Measurements from ENCODE around the gene ADAMTS17.

Gene ADAMTS17

DNA sequence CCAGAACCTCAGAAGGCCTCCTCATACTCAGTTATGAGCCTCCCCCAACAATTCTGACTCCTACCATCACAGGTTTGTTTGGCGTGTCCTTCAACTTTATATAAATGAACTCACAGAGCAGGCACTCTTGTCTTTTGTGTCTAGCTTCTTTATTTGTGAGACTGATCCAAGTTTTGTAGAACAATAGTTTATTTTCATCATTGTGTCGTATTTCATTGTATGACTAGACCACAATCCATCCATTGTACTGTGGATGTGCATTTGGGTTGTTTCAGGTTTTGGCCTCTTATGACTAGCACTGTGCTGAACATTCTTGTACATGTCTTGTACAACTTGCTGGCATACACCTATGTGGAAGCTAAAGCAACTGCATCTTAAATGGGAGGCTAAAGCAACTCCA lies 315.7 kb downstream of the ADAMTS17 start:
- DNase-seq (ENCODE audit: low spot score): no peak
- TF ChIP-seq CTCF (IDR thresholded peaks at IDR 0.05; ENCODE audit: extremely low read depth, missing control alignments): no peak

- no peak for DNase-seq (ENCODE audit: low spot score)
- TF ChIP-seq CTCF (IDR thresholded peaks at IDR 0.05; ENCODE audit: extremely low read depth, missing control alignments): no peak
These were observed 319.0 kb downstream of the ADAMTS17 start for GRCh38 chr15:100022806-100023205.

GRCh38 chr15:100022391-100022790 lies 319.4 kb downstream of the ADAMTS17 start:
- no peak for TF ChIP-seq CTCF (IDR thresholded peaks at IDR 0.05; ENCODE audit: extremely low read depth, missing control alignments)
- no peak for DNase-seq (ENCODE audit: low spot score)

DNA sequence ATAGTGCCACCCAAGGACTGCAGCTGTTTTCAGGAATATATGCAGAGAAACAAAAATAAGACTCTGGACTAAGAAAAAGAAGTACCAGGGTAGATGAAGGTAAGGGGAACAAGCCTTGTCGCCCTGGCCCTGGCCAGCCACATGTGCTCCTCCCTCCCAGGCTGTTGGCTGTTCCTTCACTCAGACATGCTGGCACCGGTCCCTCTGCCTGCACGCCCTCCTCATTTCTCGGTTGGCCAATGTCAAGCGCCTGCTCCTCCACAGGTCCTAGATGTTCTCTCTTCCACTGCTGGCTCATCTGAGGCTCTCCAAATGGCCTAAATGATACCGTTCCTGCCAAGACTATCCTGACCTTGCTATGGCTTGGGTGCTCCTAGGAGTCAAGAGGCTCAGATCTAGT lies 320.1 kb downstream of the ADAMTS17 start:
- no peak for TF ChIP-seq CTCF (IDR thresholded peaks at IDR 0.05; ENCODE audit: extremely low read depth, missing control alignments)
- DNase-seq (ENCODE audit: low spot score): no peak

DNA sequence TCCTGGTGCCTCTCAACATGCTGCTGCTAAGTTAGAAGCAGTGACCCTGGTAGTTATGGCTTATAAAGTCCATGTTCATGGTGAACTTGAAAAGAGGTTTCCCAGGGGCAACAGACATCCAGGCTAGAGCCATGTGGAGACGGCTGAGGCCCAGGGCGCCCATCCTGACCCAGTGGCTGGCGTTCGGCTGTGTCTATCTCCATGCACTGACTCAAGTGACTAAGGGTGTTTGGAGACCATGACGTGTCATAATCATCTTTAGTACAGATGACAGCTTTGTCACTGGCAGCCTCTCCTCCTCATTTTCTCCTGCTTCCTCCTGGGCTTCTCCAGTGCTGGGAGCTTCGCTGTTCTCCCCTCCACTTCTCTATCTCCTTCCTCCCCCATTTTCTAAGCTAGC lies 321.2 kb downstream of the ADAMTS17 start:
- no peak for TF ChIP-seq CTCF (IDR thresholded peaks at IDR 0.05; ENCODE audit: extremely low read depth, missing control alignments)
- DNase-seq (ENCODE audit: low spot score): no peak

GRCh38 chr15:100020189-100020588 lies 321.6 kb downstream of the ADAMTS17 start:
- TF ChIP-seq CTCF (IDR thresholded peaks at IDR 0.05; ENCODE audit: extremely low read depth, missing control alignments): no peak
- DNase-seq (ENCODE audit: low spot score): no peak

DNA sequence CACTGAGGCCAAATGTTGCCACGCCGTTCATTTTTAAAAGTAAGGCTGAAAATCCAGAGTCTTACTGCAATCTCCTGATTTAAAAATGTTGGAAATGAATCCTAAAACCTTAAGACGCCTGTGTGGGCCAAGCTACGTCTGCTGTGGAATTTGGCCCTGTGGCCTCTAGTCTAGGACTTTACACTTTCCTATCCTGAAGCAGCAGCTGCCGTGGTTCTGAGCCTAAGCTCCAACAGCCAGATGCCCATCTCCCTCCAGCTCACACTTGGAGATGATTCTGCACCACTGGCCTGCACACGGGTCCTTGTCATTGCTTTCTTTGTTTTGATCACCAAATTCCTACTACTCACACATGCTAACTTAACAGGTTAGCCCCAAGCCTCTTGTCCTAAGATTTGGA lies 322.2 kb downstream of the ADAMTS17 start:
- no peak for TF ChIP-seq CTCF (IDR thresholded peaks at IDR 0.05; ENCODE audit: extremely low read depth, missing control alignments)
- no peak for DNase-seq (ENCODE audit: low spot score)
